ENCODE measurements around the gene SLX1A.
"Not testable (repeated sequence)": the region's sequence is repeated elsewhere in the genome, so short reads cannot be mapped to it uniquely, and the experiment has no call there.

SLX1A gene

GRCh38 chr16:30217082-30217481, 23.4 kb downstream of the SLX1A start:
- not testable (repeated sequence) for DNase-seq (ENCODE audit: low read depth in 1 of 2, low spot score in 1 of 2)
